Measurements from ENCODE around the gene PDE4B. TPM values are rescaled to one million over a fixed set of nuclear protein-coding genes. Genes with fewer than 3 reads are reported as not detected.

Gene PDE4B
- total RNA-seq, 1 donor = 51.0 TPM

DNA sequence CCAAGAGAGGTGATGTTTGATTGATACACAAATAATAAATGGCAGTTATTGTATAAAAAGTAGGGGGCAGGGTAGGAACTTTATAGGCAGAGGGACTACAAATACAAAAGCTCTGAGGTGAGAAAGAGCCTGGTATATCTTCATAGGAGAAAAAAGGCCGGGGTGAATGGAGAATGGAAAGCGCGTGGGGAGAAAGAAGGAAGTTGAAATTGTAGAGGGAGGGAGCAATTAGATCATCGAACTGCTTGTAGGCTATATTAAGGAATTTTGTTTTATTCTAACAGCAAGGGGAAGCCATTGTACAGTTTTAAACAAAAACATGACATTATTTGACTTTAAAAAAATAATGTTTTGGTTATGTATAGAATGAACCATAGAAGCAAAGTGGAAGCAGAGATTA, 147.4 kb downstream of the PDE4B start:
- H3K4me3 ChIP-seq (ENCODE audit: low read depth, low read length) = no peak overlapping the region
- no peak for TF ChIP-seq CTCF (IDR thresholded peaks at IDR 0.05; ENCODE audit: insufficient read depth, low read depth, low read length)
- no peak for DNase-seq (ENCODE audit: low read depth)

DNA sequence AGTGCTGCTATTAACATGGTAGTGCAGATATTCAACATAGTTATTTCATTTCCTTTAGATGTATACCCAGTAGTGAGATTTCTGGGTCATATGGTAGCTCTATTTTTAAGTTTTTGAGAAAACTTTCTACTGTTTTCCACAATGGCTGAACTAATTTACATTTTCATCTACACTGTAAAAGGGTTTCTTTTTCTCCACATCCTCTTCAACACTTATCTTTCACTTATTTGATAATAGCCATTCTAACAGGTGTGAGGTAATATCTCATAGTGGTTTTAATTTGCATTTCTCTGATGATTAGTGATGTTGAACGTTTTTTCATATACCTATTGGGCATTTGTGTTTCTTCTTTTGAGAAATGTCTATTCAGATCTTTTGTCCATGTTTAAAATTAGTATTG, 149.8 kb downstream of the PDE4B start:
- no peak for TF ChIP-seq CTCF (IDR thresholded peaks at IDR 0.05; ENCODE audit: insufficient read depth, low read depth, low read length)
- no peak for DNase-seq (ENCODE audit: low read depth)
- H3K4me3 ChIP-seq (ENCODE audit: low read depth, low read length) = no peak overlapping the region

DNA sequence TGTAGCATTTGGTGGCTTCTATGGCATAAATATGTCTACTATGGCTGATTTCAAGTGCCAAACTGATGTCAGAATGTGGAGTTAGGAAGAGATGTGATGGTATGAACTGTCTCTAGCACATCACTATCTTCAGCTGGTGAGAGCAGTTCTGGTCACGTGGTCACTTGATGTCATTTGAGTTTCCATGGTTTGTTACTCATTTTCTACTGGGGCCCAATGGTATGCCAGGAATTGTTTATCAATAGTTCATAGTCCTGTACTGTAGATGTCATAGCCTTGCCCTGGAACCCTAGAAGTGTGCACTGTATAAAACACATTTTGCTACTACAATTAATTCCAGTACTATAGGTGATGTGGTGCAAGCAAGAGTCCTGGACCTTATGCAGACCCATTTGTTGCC, 153.7 kb downstream of the PDE4B start:
- TF ChIP-seq CTCF (IDR thresholded peaks at IDR 0.05; ENCODE audit: insufficient read depth, low read depth, low read length) = no peak
- no peak for DNase-seq (ENCODE audit: low read depth)
- H3K4me3 ChIP-seq (ENCODE audit: low read depth, low read length) = no peak overlapping the region

DNA sequence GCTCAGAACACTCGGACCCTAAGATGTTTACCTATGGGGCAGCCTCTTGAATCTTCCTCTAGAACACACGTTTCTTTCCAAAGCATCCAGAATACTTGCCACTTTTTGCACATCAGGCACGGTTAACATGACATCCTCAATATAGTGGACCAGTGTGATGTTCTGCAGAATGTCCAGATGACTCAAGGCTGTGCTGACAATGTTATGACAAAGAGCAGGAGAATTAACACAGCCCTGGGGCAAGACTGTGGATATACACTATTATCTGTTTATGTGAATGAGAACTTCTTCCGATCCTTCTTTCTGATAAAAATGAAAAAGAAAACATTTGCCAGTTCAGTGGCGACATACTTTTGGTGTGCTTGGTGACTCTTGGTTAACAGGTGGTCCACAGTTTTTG, 154.3 kb downstream of the PDE4B start:
- no peak overlapping the region for H3K4me3 ChIP-seq (ENCODE audit: low read depth, low read length)
- no peak for TF ChIP-seq CTCF (IDR thresholded peaks at IDR 0.05; ENCODE audit: insufficient read depth, low read depth, low read length)
- DNase-seq (ENCODE audit: low read depth) = peak; percentile 69

DNA sequence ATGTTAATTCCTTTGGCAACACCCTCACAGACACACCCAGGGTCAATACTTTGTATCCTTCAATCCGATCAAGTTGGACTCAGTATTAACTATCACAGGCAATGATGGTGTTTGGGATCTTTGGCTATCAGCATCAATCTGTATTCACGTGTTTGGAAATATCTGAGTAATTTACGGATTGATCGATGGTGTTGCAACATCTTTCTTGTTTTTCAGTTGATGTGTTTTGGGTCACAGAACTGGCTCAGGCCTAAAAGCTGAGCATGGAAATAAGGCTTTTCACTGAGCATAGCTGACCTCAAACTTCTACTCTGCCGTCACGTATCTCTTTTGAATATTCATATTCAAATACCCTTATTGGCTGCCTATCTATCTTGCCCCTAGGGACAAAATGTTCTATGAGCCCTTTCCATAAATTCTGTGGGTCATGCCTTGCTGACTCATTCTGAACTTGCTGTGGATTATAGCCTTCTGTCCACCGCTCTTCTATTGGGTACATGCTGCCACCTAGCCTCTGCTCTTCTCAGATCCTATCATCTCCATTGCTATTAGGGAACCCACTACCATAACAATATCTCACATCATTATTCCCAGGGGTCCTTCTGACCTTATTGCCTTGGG, 156.0 kb downstream of the PDE4B start:
- H3K4me3 ChIP-seq (ENCODE audit: low read depth, low read length) = no peak overlapping the region
- peak; percentile 90 for DNase-seq (ENCODE audit: low read depth)
- TF ChIP-seq CTCF (IDR thresholded peaks at IDR 0.05; ENCODE audit: insufficient read depth, low read depth, low read length) = peak; percentile 33

GRCh38 chr1:65949230-65949626, 156.5 kb downstream of the PDE4B start:
- no peak overlapping the region for H3K4me3 ChIP-seq (ENCODE audit: low read depth, low read length)
- no peak for TF ChIP-seq CTCF (IDR thresholded peaks at IDR 0.05; ENCODE audit: insufficient read depth, low read depth, low read length)
- DNase-seq (ENCODE audit: low read depth) = peak; percentile 83

DNA sequence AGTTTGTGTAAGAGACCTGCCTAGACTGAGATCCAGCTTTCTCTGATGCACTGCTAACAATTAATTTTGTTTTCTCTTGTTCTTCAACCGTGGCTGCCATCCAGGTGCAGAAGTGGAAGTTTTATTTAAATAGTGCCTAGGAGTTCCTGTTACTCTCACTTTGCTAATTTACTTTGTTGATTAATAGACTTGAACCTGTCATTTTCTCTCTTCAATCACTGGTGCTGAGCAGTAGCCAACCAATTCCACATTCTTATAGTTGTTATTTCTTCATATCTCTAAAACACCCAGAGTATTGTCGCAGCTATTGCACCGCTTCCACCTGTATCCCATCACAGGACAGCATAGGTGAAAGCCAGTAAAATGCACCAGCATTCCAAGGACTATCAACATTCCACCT, 157.2 kb downstream of the PDE4B start:
- no peak for TF ChIP-seq CTCF (IDR thresholded peaks at IDR 0.05; ENCODE audit: insufficient read depth, low read depth, low read length)
- no peak for DNase-seq (ENCODE audit: low read depth)
- H3K4me3 ChIP-seq (ENCODE audit: low read depth, low read length) = no peak overlapping the region

All from fibroblast of villous mesenchyme (primary cell).